ENCODE data around the gene ARMC5. TPM values are rescaled to one million over a fixed set of nuclear protein-coding genes. Genes with fewer than 3 reads are reported as not detected.

ARMC5 gene
- total RNA-seq, 2 experiments from 2014 or later = 18.9 to 19.1 TPM

- DNase-seq (no peak), ATAC-seq (no peak)
- Mint-ChIP-seq H3K27me3 (ENCODE audit: low read depth) (no peaks in the 10 kb centered on the region), H3K27ac (no peak overlapping the region), H3K4me1 (ENCODE audit: low read depth) (peaks cover 32% of the 10 kb centered on the region), H3K36me3 (ENCODE audit: low read depth) (peaks cover 46% of the 10 kb centered on the region), H3K4me3 (no peak overlapping the region), H3K9me3 (ENCODE audit: insufficient read depth) (no peaks in the 10 kb centered on the region)
- ChIA-PET POLR2A (interaction anchor here (3.3 to 4.5 kb wide), 2 partner anchors 282 to 411 kb away, joined by 11 to 30 read pairs; partner anchors contain the start of genes FUS and ZNF267), CTCF (interaction anchor here (1.5 kb wide), 1 partner anchor 407 kb away, joined by 4 read pairs; no protein-coding TSS in a partner anchor)
Measured at GRCh38 chr16:31461921-31462804, 2.9 kb downstream of the ARMC5 start.

DNA sequence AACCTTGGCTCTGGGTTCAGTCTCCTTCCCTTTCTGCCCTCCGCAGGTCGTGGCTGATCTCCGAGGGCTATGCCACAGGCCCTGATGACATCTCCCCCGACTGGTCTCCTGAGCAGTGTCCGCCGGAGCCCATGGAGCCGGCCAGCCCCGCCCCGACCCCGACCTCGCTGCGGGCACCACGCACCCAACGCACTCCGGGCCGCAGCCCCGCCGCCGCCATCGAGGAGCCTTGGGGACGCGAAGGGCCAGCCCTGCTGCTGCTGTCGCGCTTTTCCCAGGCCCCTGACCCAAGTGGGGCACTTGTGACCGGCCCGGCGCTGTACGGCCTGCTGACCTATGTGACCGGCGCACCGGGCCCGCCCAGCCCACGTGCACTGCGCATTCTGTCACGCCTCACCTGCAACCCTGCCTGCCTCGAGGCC, 5.1 kb downstream of the ARMC5 start:
- Mint-ChIP-seq H3K9me3 (ENCODE audit: insufficient read depth) (no peaks in the 10 kb centered on the region), H3K27me3 (ENCODE audit: low read depth) (no peaks in the 10 kb centered on the region), H3K4me3 (no peak overlapping the region), H3K36me3 (ENCODE audit: low read depth) (peaks cover 40% of the 10 kb centered on the region), H3K27ac (no peak overlapping the region), H3K4me1 (ENCODE audit: low read depth) (peaks cover 34% of the 10 kb centered on the region)
- ChIA-PET CTCF (no interaction called here), POLR2A (no interaction called here)
- no peak for ATAC-seq
- DNase-seq = no peak

GRCh38 chr16:31464781-31465260, 5.5 kb downstream of the ARMC5 start:
- Mint-ChIP-seq H3K9me3 (ENCODE audit: insufficient read depth) (no peaks in the 10 kb centered on the region), H3K4me3 (no peak overlapping the region), H3K27ac (no peak overlapping the region), H3K36me3 (ENCODE audit: low read depth) (peaks cover 40% of the 10 kb centered on the region), H3K27me3 (ENCODE audit: low read depth) (no peaks in the 10 kb centered on the region), H3K4me1 (ENCODE audit: low read depth) (peaks cover 34% of the 10 kb centered on the region)
- DNase-seq (no peak), ATAC-seq (no peak)
- ChIA-PET CTCF (interaction anchor here (1.1 kb wide), 1 partner anchor 405 kb away, joined by 3 read pairs; no protein-coding TSS in a partner anchor), POLR2A (no interaction called here)

DNA sequence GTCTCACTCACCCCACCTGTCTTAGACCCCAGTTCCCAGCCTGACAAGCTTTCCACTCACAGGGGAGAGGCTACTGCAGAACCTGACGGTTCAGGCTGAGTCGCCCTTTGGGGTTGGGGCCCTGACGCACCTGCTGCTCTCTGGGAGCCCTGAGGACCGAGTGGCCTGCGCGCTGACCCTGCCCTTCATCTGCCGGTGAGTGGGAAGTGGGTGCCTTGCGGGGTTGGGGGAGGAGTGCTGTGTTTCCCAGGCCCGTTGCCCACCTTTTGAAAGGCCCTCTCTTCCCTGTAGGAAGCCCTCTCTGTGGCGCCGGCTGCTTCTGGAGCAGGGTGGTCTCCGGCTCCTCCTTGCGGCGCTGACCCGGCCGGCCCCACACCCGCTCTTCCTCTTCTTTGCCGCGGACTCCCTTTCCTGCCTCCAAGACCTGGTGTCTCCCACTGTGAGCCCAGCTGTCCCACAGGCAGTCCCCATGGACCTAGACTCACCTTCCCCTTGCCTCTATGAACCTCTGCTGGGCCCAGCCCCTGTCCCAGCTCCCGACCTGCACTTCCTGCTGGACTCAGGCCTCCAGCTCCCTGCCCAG, 6.6 kb downstream of the ARMC5 start:
- ChIA-PET CTCF (interaction anchor here (1.1 kb wide), 1 partner anchor 404 kb away, joined by 3 read pairs; no protein-coding TSS in a partner anchor), POLR2A (no interaction called here)
- Mint-ChIP-seq H3K36me3 (ENCODE audit: low read depth) (peaks cover 37% of the 10 kb centered on the region), H3K4me3 (no peak overlapping the region), H3K4me1 (ENCODE audit: low read depth) (peaks cover 25% of the 10 kb centered on the region), H3K27me3 (ENCODE audit: low read depth) (no peaks in the 10 kb centered on the region), H3K9me3 (ENCODE audit: insufficient read depth) (no peaks in the 10 kb centered on the region), H3K27ac (peak overlapping the region; percentile 2)
- ATAC-seq (no peak), DNase-seq (no peak)

DNA sequence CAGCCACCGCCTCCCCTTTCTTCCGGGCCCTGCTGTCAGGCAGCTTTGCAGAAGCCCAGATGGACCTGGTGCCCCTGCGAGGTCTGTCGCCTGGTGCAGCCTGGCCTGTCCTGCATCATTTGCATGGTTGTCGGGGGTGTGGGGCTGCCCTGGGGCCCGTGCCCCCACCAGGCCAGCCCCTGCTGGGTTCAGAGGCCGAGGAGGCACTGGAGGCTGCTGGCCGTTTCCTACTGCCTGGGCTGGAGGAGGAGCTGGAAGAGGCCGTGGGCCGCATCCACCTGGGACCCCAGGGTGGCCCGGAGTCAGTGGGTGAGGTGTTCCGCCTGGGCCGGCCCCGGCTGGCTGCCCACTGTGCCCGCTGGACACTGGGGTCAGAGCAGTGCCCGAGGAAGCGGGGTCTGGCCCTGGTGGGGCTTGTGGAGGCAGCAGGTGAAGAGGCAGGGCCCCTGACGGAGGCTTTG, 7.1 kb downstream of the ARMC5 start:
- peaks cover 4% of the 10 kb centered on the region for H3K27me3 Mint-ChIP-seq (ENCODE audit: low read depth)
- peaks cover 38% of the 10 kb centered on the region for H3K36me3 Mint-ChIP-seq (ENCODE audit: low read depth)
- POLR2A ChIA-PET = no interaction called here
- DNase-seq = no peak
- no peak for ATAC-seq
- CTCF ChIA-PET = no interaction called here
- H3K9me3 Mint-ChIP-seq (ENCODE audit: insufficient read depth) = no peaks in the 10 kb centered on the region
- no peak overlapping the region for H3K4me3 Mint-ChIP-seq
- H3K4me1 Mint-ChIP-seq (ENCODE audit: low read depth) = peaks cover 19% of the 10 kb centered on the region
- peak overlapping the region; percentile 87 for H3K27ac Mint-ChIP-seq

GRCh38 chr16:31467151-31467773, 8.0 kb downstream of the ARMC5 start:
- ChIA-PET POLR2A (no interaction called here), CTCF (no interaction called here)
- peaks cover 19% of the 10 kb centered on the region for H3K4me1 Mint-ChIP-seq (ENCODE audit: low read depth)
- ATAC-seq (peak; percentile 45), DNase-seq (peak; percentile 40)
- H3K4me3 Mint-ChIP-seq = peak overlapping the region; percentile 28
- peaks cover 38% of the 10 kb centered on the region for H3K36me3 Mint-ChIP-seq (ENCODE audit: low read depth)
- H3K27me3 Mint-ChIP-seq (ENCODE audit: low read depth) = peaks cover 10% of the 10 kb centered on the region
- no peaks in the 10 kb centered on the region for H3K9me3 Mint-ChIP-seq (ENCODE audit: insufficient read depth)
- peak overlapping the region; percentile 87 for H3K27ac Mint-ChIP-seq

DNA sequence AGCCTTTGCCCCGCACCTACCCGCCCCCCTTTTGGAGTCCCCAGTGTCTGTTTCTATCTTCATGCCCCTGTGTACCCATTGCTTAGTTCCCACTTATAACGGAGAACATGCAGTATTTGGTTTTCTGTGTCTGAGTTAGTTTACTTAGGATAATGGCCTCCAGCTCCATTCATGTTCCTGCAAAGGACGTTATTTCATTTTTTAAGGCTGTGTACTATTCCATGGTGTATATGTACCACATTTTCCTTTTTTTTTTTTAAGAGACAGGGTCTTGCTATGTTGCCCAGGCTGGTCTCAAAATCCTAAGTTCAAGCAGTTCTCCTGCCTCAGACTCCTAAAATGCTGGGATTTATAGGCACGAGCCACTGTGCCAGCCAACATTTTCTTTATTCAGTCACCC, 8.6 kb downstream of the ARMC5 start:
- H3K36me3 Mint-ChIP-seq (ENCODE audit: low read depth) = peaks cover 35% of the 10 kb centered on the region
- H3K27me3 Mint-ChIP-seq (ENCODE audit: low read depth) = peaks cover 16% of the 10 kb centered on the region
- ChIA-PET CTCF (no interaction called here), POLR2A (interaction anchor here (0.6 to 1.3 kb wide), 2 partner anchors 8 to 248 kb away, joined by 3 to 4 read pairs; no protein-coding TSS in a partner anchor)
- DNase-seq (no peak), ATAC-seq (no peak)
- no peaks in the 10 kb centered on the region for H3K9me3 Mint-ChIP-seq (ENCODE audit: insufficient read depth)
- H3K4me3 Mint-ChIP-seq = no peak overlapping the region
- peaks cover 24% of the 10 kb centered on the region for H3K4me1 Mint-ChIP-seq (ENCODE audit: low read depth)
- peak overlapping the region; percentile 87 for H3K27ac Mint-ChIP-seq

DNA sequence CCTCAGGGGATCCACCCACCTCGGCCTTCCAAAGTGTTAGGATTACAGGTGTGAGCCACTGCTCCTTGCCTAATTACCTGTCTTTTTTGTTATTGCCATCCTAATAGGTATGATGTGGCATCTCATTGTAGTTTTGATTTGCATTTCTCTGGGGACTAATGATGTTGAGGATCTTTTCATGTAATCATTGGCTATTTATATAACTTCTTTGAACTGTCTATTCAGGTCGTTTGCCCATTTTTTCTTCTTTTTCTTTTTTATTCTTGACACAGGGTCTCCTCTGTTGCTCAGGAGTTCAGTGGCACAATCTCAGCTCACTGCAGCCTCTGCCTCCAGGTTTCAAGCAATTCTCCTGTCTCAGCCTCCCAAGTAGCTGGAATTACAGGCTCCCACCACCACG, 11.3 kb downstream of the ARMC5 start:
- DNase-seq = no peak
- ChIA-PET POLR2A (interaction anchor here (1.2 kb wide), 1 partner anchor 10 kb away, joined by 3 read pairs; no protein-coding TSS in a partner anchor), CTCF (interaction anchor here (1.4 kb wide), 1 partner anchor 10 kb away, joined by 4 read pairs; no protein-coding TSS in a partner anchor)
- no peak for ATAC-seq
- no peak overlapping the region for H3K4me3 Mint-ChIP-seq
- H3K36me3 Mint-ChIP-seq (ENCODE audit: low read depth) = peaks cover 16% of the 10 kb centered on the region
- H3K4me1 Mint-ChIP-seq (ENCODE audit: low read depth) = peaks cover 26% of the 10 kb centered on the region
- no peaks in the 10 kb centered on the region for H3K9me3 Mint-ChIP-seq (ENCODE audit: insufficient read depth)
- H3K27ac Mint-ChIP-seq = no peak overlapping the region
- peaks cover 29% of the 10 kb centered on the region for H3K27me3 Mint-ChIP-seq (ENCODE audit: low read depth)

- H3K4me3 Mint-ChIP-seq = no peak overlapping the region
- no peaks in the 10 kb centered on the region for H3K9me3 Mint-ChIP-seq (ENCODE audit: insufficient read depth)
- ChIA-PET POLR2A (interaction anchor here (1.0 to 1.2 kb wide), 2 partner anchors 11 to 291 kb away, joined by 3 read pairs; partner anchors contain the start of gene FUS), CTCF (interaction anchor here (1.2 kb wide), 1 partner anchor 11 kb away, joined by 9 read pairs; no protein-coding TSS in a partner anchor)
- no peak overlapping the region for H3K27ac Mint-ChIP-seq
- peaks cover 31% of the 10 kb centered on the region for H3K27me3 Mint-ChIP-seq (ENCODE audit: low read depth)
- peaks cover 11% of the 10 kb centered on the region for H3K36me3 Mint-ChIP-seq (ENCODE audit: low read depth)
- no peak for ATAC-seq
- peaks cover 30% of the 10 kb centered on the region for H3K4me1 Mint-ChIP-seq (ENCODE audit: low read depth)
- DNase-seq = no peak
Measured at GRCh38 chr16:31471241-31471874, 12.1 kb downstream of the ARMC5 start.

GRCh38 chr16:31471875-31472708, 12.8 kb downstream of the ARMC5 start, which contains the start of gene TGFB1I1:
TGFB1I1 (plus strand) TSS chr16:31472152; CDS start chr16:31472189, 37 bp downstream.
- CTCF ChIA-PET = interaction anchor here (1.2 kb wide), 1 partner anchor 11 kb away, joined by 9 read pairs; no protein-coding TSS in a partner anchor
- POLR2A ChIA-PET = interaction anchor here (1.0 kb wide), 1 partner anchor 292 kb away, joined by 3 read pairs; the partner anchor contains the start of gene FUS
- no peaks in the 10 kb centered on the region for H3K9me3 Mint-ChIP-seq (ENCODE audit: insufficient read depth)
- ATAC-seq (no peak), DNase-seq (no peak)
- peaks cover 7% of the 10 kb centered on the region for H3K36me3 Mint-ChIP-seq (ENCODE audit: low read depth)
- H3K27me3 Mint-ChIP-seq (ENCODE audit: low read depth) = peaks cover 35% of the 10 kb centered on the region
- peaks cover 30% of the 10 kb centered on the region for H3K4me1 Mint-ChIP-seq (ENCODE audit: low read depth)
- peak within 1 kb of the TSS; percentile 58 for H3K4me3 Mint-ChIP-seq
- no peak within 1 kb of the TSS for H3K27ac Mint-ChIP-seq

Measured in activated CD8-positive, alpha-beta T cell treated with anti-CD3 and anti-CD28 coated beads, Interleukin-2, amount 10 ng/mL, durations not matched to agents 7 days and 5 days (primary cell).